Liver (tissue), 9 donors: Measurements from ENCODE around the gene RBFOX1. TPM values are rescaled to one million over a fixed set of nuclear protein-coding genes. Genes with fewer than 3 reads are reported as not detected.

ENCODE experiments used
- DNase-seq: peaks from one replicate; pipeline ENCODE4 v3.0.0-alpha.2; 2017; ENCODE audit warnings: low spot score
- H3K27ac ChIP-seq, 2 donors: one replicate each; pipeline ENCODE4 v1.7.0; 2013; ENCODE audit warnings: inconsistent platforms in 2 of 2, low read length in 2 of 2, control low read depth in 1 of 2, low read depth in 1 of 2, mild to moderate bottlenecking in 1 of 2
- H3K27me3 ChIP-seq, 4 donors: one replicate each; pipeline versions ENCODE4 v1.6.1 to v1.7.0; 2013; ENCODE audit warnings: low read length in 3 of 4, inconsistent platforms in 1 of 4, mild to moderate bottlenecking in 1 of 4, moderate library complexity in 1 of 4; ENCODE audit not compliant: control insufficient read depth in 4 of 4, insufficient read depth in 4 of 4
- H3K36me3 ChIP-seq, 4 donors: one replicate each; pipeline versions ENCODE4 v1.6.1 to v1.7.0; 2013; ENCODE audit warnings: low read length in 3 of 4, mild to moderate bottlenecking in 3 of 4, low read depth in 1 of 4, moderate library complexity in 1 of 4; ENCODE audit not compliant: control insufficient read depth in 4 of 4, insufficient read depth in 3 of 4
- H3K4me1 ChIP-seq, 4 donors: one replicate each; pipeline versions ENCODE4 v1.6.1 to v1.7.0; 2013; ENCODE audit warnings: low read length in 3 of 4, mild to moderate bottlenecking in 3 of 4, moderate library complexity in 1 of 4; ENCODE audit not compliant: control insufficient read depth in 4 of 4, insufficient read depth in 4 of 4
- H3K4me3 ChIP-seq, 3 donors: one replicate each; pipeline versions ENCODE4 v1.6.1 to v1.7.0; 2013; ENCODE audit warnings: low read length in 3 of 3, control low read depth in 1 of 3, low read depth in 1 of 3, mild to moderate bottlenecking in 1 of 3
- H3K9ac ChIP-seq, 2 donors: one replicate each; pipeline ENCODE4 v1.7.0; 2013; ENCODE audit warnings: low read length in 2 of 2, mild to moderate bottlenecking in 2 of 2, moderate library complexity in 2 of 2, control low read depth in 1 of 2, low read depth in 1 of 2
- H3K9me3 ChIP-seq, 4 donors: one replicate each; pipeline versions ENCODE4 v1.6.1 to v1.7.0; 2013; ENCODE audit warnings: low read length in 3 of 4; ENCODE audit not compliant: control insufficient read depth in 4 of 4
- ATF3 ChIP-seq: IDR thresholded peaks from 2 replicates; pipeline ENCODE4 v1.6.1; 2016; ENCODE audit warnings: antibody characterized with exemption
- CTCF ChIP-seq: fragments of 150-350 bp; IDR thresholded peaks from 2 replicates; pipeline ENCODE4 v1.5.1; 2017; ENCODE audit warnings: improper control_type of control experiment, low read depth, low read length; ENCODE audit not compliant: missing input control
- EGR1 ChIP-seq, 2 donors: IDR thresholded peaks; 2 replicates each; pipeline ENCODE4 v1.6.1; 2016 to 2018; ENCODE audit warnings: antibody characterized with exemption in 2 of 2, low read depth in 2 of 2
- FOXA1 ChIP-seq: IDR thresholded peaks from 2 replicates; pipeline ENCODE4 v1.6.1; 2016; ENCODE audit warnings: antibody characterized with exemption
- FOXA2 ChIP-seq: IDR thresholded peaks from 2 replicates; pipeline ENCODE4 v1.6.1; 2016; ENCODE audit warnings: antibody characterized with exemption
- HNF4A ChIP-seq, 2 donors: conservative IDR thresholded peaks; 2 replicates each; pipeline ENCODE4 v1.6.1; 2016; ENCODE audit warnings: antibody characterized with exemption in 2 of 2, mild to moderate bottlenecking in 2 of 2
- HNF4G ChIP-seq: IDR thresholded peaks from 2 replicates; pipeline ENCODE4 v1.6.1; 2016; ENCODE audit warnings: antibody characterized with exemption
- JUND ChIP-seq, 2 donors: IDR thresholded peaks; 2 replicates each; pipeline ENCODE4 v1.6.1; 2016; ENCODE audit warnings: antibody characterized with exemption in 2 of 2
- MAX ChIP-seq: IDR thresholded peaks from 2 replicates; pipeline ENCODE4 v1.6.1; 2016; ENCODE audit warnings: antibody characterized with exemption
- NR2F2 ChIP-seq: IDR thresholded peaks from 2 replicates; pipeline ENCODE4 v1.6.1; 2016; ENCODE audit warnings: antibody characterized with exemption
- RAD21 ChIP-seq, 2 donors: IDR thresholded peaks; 2 replicates each; pipeline ENCODE4 v1.6.1; 2016; ENCODE audit warnings: antibody characterized with exemption in 2 of 2, mild to moderate bottlenecking in 2 of 2
- REST ChIP-seq: IDR thresholded peaks from 2 replicates; pipeline ENCODE4 v1.6.1; 2016; ENCODE audit warnings: antibody characterized with exemption, mild to moderate bottlenecking
- RXRA ChIP-seq, 2 donors: IDR thresholded peaks; 2 replicates each; pipeline ENCODE4 v1.6.1; 2017 to 2018; ENCODE audit warnings: antibody characterized with exemption in 2 of 2, mild to moderate bottlenecking in 1 of 2
- SP1 ChIP-seq: IDR thresholded peaks from 2 replicates; pipeline ENCODE4 v1.6.1; 2018; ENCODE audit warnings: antibody characterized with exemption, mild to moderate bottlenecking
- TAF1 ChIP-seq: conservative IDR thresholded peaks from 2 replicates; pipeline ENCODE4 v1.6.1; 2016; ENCODE audit warnings: antibody characterized with exemption, mild to moderate bottlenecking
- YY1 ChIP-seq: IDR thresholded peaks from 2 replicates; pipeline ENCODE4 v1.6.1; 2016; ENCODE audit warnings: antibody characterized with exemption, mild to moderate bottlenecking
- ZBTB33 ChIP-seq: IDR thresholded peaks from 2 replicates; pipeline ENCODE4 v1.6.1; 2016; ENCODE audit warnings: antibody characterized with exemption
- WGBS: extraction: QIAGEN DNeasy Blood & Tissue Kit; methylation state at CpG from one replicate; pipeline ENCODE4 v1.1.7; 2013; 5-methylcytosine and 5-hydroxymethylcytosine counted together
- polyA plus RNA-seq, 2 donors: library from polyadenylated mRNA; stranded (reverse) in 1 of 2; unstranded in 1 of 2; fragments of 200-250 nt in 1 of 2; fragments of >200 nt in 1 of 2; fragmentation: Nextera tagmentation in 1 of 2; extraction: Ambion mirVana in 1 of 2; gene quantifications; one replicate each; pipeline versions ENCODE4 v1.2.1 to v1.2.3, GENCODE V29; 2013 to 2015
- total RNA-seq, 2 donors: library from RNA; depleted of rRNA; stranded (reverse); fragments of >200 nt; gene quantifications; one replicate each; pipeline ENCODE4 v1.2.3, GENCODE V29; 2014
- donor health status: healthy.
- donor health status: healthy.
- donor health status: healthy.
- donor health status: healthy.
- donor health status: healthy.

Gene RBFOX1
- total and polyA plus RNA-seq, 4 donors: not detected

- Histone ChIP-seq H3K4me3 (no peak overlapping the region), H3K36me3 (no peaks in the 10 kb centered on the region), H3K9me3 (no peaks in the 10 kb centered on the region), H3K9ac (no peak overlapping the region), H3K4me1 (no peaks in the 10 kb centered on the region), H3K27ac (no peak overlapping the region), H3K27me3 (peaks cover 0 to 4% (median 0%) of the 10 kb centered on the region in 4 donors)
- WGBS: 62% methylated on average over 3 of the region's 3 CpGs
- TF ChIP-seq ATF3 (no peak), RXRA (IDR thresholded peaks at IDR 0.05) (no peak), MAX (no peak), CTCF (no peak), NR2F2 (no peak), RAD21 (IDR thresholded peaks at IDR 0.05) (no peak), YY1 (no peak), HNF4G (no peak), HNF4A (conservative IDR thresholded peaks at IDR 0.05) (no peak), ZBTB33 (no peak), EGR1 (IDR thresholded peaks at IDR 0.05; ENCODE audit: low read depth in 2 of 2) (no peak), FOXA1 (no peak), SP1 (no peak), REST (no peak)
- no peak for DNase-seq
These were observed 3.5 kb downstream of the RBFOX1 start for GRCh38 chr16:7335991-7336634.

- Histone ChIP-seq H3K9me3 (no peaks in the 10 kb centered on the region), H3K4me1 (no peaks in the 10 kb centered on the region), H3K36me3 (no peaks in the 10 kb centered on the region), H3K27ac (no peak overlapping the region), H3K9ac (no peak overlapping the region), H3K27me3 (peaks cover 0 to 4% (median 0%) of the 10 kb centered on the region in 4 donors), H3K4me3 (no peak overlapping the region)
- no peak for DNase-seq
- TF ChIP-seq HNF4G (no peak), NR2F2 (no peak), CTCF (no peak), RXRA (IDR thresholded peaks at IDR 0.05) (no peak), FOXA1 (no peak), FOXA2 (no peak), HNF4A (conservative IDR thresholded peaks at IDR 0.05) (no peak), MAX (no peak), TAF1 (no peak), ATF3 (no peak), YY1 (no peak), ZBTB33 (no peak), JUND (IDR thresholded peaks at IDR 0.05) (no peak)
- WGBS: 53% methylated on average over 1 of the region's 1 CpG
These were observed 4.1 kb downstream of the RBFOX1 start for GRCh38 chr16:7336742-7337141.
